ENCODE measurements around the gene PATE2.

The PATE2 gene

GRCh38 chr11:125763483-125763882 is 15.1 kb downstream of the PATE2 start:
- TF ChIP-seq CTCF (IDR thresholded peaks at IDR 0.05; ENCODE audit: borderline replicate concordance, insufficient read depth, low read depth, low read length), result no peak

GRCh38 chr11:125762445-125762844 is 16.2 kb downstream of the PATE2 start:
- TF ChIP-seq CTCF (IDR thresholded peaks at IDR 0.05; ENCODE audit: borderline replicate concordance, insufficient read depth, low read depth, low read length), result no peak
- H3K4me3 ChIP-seq (ENCODE audit: low read depth, low read length), result no peak overlapping the region

More at GRCh38 chr11:125763483-125763882, 15.1 kb downstream of the PATE2 start:
- H3K4me3 ChIP-seq (ENCODE audit: low read depth, low read length), result no peak overlapping the region

GRCh38 chr11:125756050-125756449 is 22.6 kb downstream of the PATE2 start:
- TF ChIP-seq CTCF (IDR thresholded peaks at IDR 0.05; ENCODE audit: borderline replicate concordance, insufficient read depth, low read depth, low read length), result no peak
- no peak overlapping the region for H3K4me3 ChIP-seq (ENCODE audit: low read depth, low read length)

- no peak for TF ChIP-seq CTCF (IDR thresholded peaks at IDR 0.05; ENCODE audit: borderline replicate concordance, insufficient read depth, low read depth, low read length)
- no peak overlapping the region for H3K4me3 ChIP-seq (ENCODE audit: low read depth, low read length)
These were observed 28.0 kb downstream of the PATE2 start for GRCh38 chr11:125750629-125751028.

GRCh38 chr11:125745979-125746378 is 32.6 kb downstream of the PATE2 start, which contains the start of gene PATE1:
Gene PATE1, plus strand, starts transcription at chr11:125746279. Its CDS starts 26 bp downstream, at chr11:125746305.
- H3K4me3 ChIP-seq (ENCODE audit: low read depth, low read length), result no peak within 1 kb of the TSS
- TF ChIP-seq CTCF (IDR thresholded peaks at IDR 0.05; ENCODE audit: borderline replicate concordance, insufficient read depth, low read depth, low read length), result no peak

GRCh38 chr11:125743681-125744080 is 34.9 kb downstream of the PATE2 start:
- no peak for TF ChIP-seq CTCF (IDR thresholded peaks at IDR 0.05; ENCODE audit: borderline replicate concordance, insufficient read depth, low read depth, low read length)

GRCh38 chr11:125740617-125741016 is 38.0 kb downstream of the PATE2 start:
- H3K4me3 ChIP-seq (ENCODE audit: low read depth, low read length), result no peak overlapping the region
- no peak for TF ChIP-seq CTCF (IDR thresholded peaks at IDR 0.05; ENCODE audit: borderline replicate concordance, insufficient read depth, low read depth, low read length)

More at GRCh38 chr11:125743681-125744080, 34.9 kb downstream of the PATE2 start:
- no peak overlapping the region for H3K4me3 ChIP-seq (ENCODE audit: low read depth, low read length)
